HEK293T (cell line): ENCODE measurements around the gene GRHL1.

Experiments used
- BHLHE40 ChIP-seq: fragments of 450-650 bp; IDR thresholded peaks from 2 replicates; pipeline ENCODE4 v1.6.1; 2016; ENCODE audit warnings: mild to moderate bottlenecking, moderate library complexity, borderline replicate concordance
- ELF4 ChIP-seq: fragments of 450-650 bp; IDR thresholded peaks from 2 replicates; pipeline ENCODE4 v1.6.1; 2017; ENCODE audit warnings: antibody characterized with exemption
- FOXA1 ChIP-seq: fragments of 450-650 bp; IDR thresholded peaks from 2 replicates; pipeline ENCODE4 v1.6.1; 2016; ENCODE audit warnings: mild to moderate bottlenecking
- FOXK2 ChIP-seq: fragments of 450-650 bp; IDR thresholded peaks from 2 replicates; pipeline ENCODE4 v1.6.1; 2016; ENCODE audit warnings: mild to moderate bottlenecking
- FOXM1 ChIP-seq: fragments of 450-650 bp; IDR thresholded peaks from 2 replicates; pipeline ENCODE4 v1.6.1; 2017; ENCODE audit warnings: mild to moderate bottlenecking, borderline replicate concordance
- HDGF ChIP-seq: fragments of 450-650 bp; IDR thresholded peaks from 2 replicates; pipeline ENCODE4 v1.6.1; 2017; ENCODE audit warnings: antibody characterized with exemption, borderline replicate concordance
- L3MBTL2 ChIP-seq: fragments of 450-650 bp; conservative IDR thresholded peaks from 2 replicates; pipeline ENCODE4 v1.6.1; 2016; ENCODE audit warnings: mild to moderate bottlenecking
- LEF1 ChIP-seq: fragments of 450-650 bp; IDR thresholded peaks from 2 replicates; pipeline ENCODE4 v1.6.1; 2017; ENCODE audit warnings: mild to moderate bottlenecking, borderline replicate concordance
- NFRKB ChIP-seq: fragments of 450-650 bp; IDR thresholded peaks from 2 replicates; pipeline ENCODE4 v1.6.1; 2016; ENCODE audit warnings: mild to moderate bottlenecking, moderate library complexity
- SP1 ChIP-seq: fragments of 450-650 bp; IDR thresholded peaks from 2 replicates; pipeline ENCODE4 v1.6.1; 2017
- SUZ12 ChIP-seq: fragments of 450-650 bp; IDR thresholded peaks from 2 replicates; pipeline ENCODE4 v1.6.1; 2016; ENCODE audit warnings: mild to moderate bottlenecking
- TARDBP ChIP-seq: fragments of 450-650 bp; IDR thresholded peaks from 2 replicates; pipeline ENCODE4 v1.6.1; 2016
- ZNF384 ChIP-seq: fragments of 450-650 bp; IDR thresholded peaks from 2 replicates; pipeline ENCODE4 v1.6.1; 2016
- TF ChIP-seq, protein P1 (sequence below): fragments of 450-650 bp; IDR thresholded peaks from 2 replicates; pipeline ENCODE4 v1.6.1; 2016

DNA sequence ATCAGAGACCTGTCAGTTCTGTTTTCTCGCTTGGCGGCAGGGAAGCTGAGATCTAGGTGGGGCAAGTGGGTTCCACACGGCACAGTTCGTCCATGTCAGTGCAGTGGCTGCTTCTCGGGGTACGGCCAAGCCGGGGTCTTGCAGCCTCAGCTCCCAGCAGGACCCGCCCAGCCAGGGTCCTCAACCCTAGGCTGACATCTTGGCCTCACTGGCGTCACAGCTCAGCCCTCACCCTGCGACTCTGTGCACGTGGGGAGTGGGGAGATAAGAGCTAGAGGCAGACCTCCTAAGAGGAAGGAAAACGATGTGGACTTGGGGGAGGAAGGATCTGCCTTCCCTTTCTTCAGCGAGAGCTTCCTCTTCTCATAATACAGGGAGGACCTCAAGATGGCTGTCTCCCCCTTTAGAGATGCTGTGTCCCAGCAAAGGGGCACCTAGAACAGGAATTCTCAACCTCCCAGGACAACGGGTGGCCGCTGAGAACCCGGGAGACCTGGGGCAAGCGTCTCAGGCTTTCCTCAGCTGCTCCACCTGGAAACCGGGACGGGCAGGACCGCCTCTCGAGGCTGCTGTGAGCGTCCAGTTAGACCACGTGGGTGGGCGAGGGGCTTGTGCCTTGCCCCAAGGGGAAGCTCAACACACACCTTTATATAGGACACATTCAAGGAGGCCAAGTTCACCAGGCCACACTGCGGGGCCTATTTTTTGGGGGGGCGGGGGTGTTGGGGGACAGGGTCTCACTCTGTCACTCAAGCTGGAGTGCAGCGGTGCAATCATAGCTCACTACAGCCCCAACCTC, 68.3 kb downstream of the GRHL1 start:
- TF ChIP-seq BHLHE40: no peak
- TF ChIP-seq FOXK2: no peak
- TF ChIP-seq FOXA1: no peak
- no peak for TF ChIP-seq TARDBP
- TF ChIP-seq SUZ12: no peak
- TF ChIP-seq NFRKB: no peak
- no peak for TF ChIP-seq SP1
- TF ChIP-seq FOXM1: no peak
- no peak for TF ChIP-seq ZNF384
- no peak for TF ChIP-seq L3MBTL2
- TF ChIP-seq ELF4: no peak
- TF ChIP-seq, protein P1, sequence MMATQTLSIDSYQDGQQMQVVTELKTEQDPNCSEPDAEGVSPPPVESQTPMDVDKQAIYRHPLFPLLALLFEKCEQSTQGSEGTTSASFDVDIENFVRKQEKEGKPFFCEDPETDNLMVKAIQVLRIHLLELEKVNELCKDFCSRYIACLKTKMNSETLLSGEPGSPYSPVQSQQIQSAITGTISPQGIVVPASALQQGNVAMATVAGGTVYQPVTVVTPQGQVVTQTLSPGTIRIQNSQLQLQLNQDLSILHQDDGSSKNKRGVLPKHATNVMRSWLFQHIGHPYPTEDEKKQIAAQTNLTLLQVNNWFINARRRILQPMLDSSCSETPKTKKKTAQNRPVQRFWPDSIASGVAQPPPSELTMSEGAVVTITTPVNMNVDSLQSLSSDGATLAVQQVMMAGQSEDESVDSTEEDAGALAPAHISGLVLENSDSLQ: no peak
- no peak for TF ChIP-seq LEF1
- no peak for TF ChIP-seq HDGF
